A549 treated with dexamethasone at 1 μM for 4 hours (cell line): ENCODE measurements around the gene SLC25A24. TPM values are rescaled to one million over a fixed set of nuclear protein-coding genes. Genes with fewer than 3 reads are reported as not detected.

Source experiments
- total RNA-seq: library from RNA; stranded (reverse); fragments of 200-300 nt; extraction: Qiagen RNA extraction; gene quantifications from 5 replicates; pipeline ENCODE4 v1.2.3, GENCODE V29; 2022

SLC25A24 gene
- total RNA-seq: 25.6 to 35.8 TPM (median 30.5 TPM) in 5 replicates

GRCh38 chr1:108199781-108200686 is at the start of gene SLC25A24:
Gene SLC25A24 (minus strand): TSS chr1:108200343. CDS start chr1:108200138, 205 bp downstream.

DNA sequence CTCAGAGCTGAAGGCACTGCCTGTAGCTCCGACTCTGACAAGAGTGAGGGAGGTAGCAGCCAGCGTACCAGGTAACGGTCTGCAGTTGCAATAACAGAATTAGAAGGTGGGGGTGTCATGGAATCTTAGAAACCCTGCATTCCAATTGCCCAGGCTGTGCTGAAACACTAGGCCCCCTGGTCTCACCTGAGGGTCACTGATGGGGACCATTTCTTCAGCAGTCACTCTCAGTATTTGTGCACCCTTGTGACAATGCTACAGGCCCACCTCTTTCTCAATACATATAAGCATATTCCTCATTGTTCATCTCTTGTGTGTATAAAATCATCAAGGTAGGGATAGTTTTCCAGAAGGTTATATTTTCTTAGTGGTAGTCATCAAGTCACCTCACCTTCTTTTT is 43.8 kb upstream of the SLC25A24 start, which contains the start of gene NBPF4:
Gene NBPF4 (minus strand): TSS at position 101 of the 400 bp plus-strand sequence. CDS start 315 bp downstream, outside the sequence.

Other genes with a start within 250 kb of the SLC25A24 start
- gene VAV3, start 235.2 kb downstream of the SLC25A24 start, total RNA-seq: 0.36 to 1.4 TPM (median 0.70 TPM) in 5 replicates
- 0.06 to 0.14 TPM (median 0.07 TPM) in 4 of 5 replicates, not detected in the other for gene NBPF4, start 43.7 kb upstream of the SLC25A24 start, total RNA-seq
- not detected in 5 replicates for gene NBPF6, start 250.0 kb upstream of the SLC25A24 start, total RNA-seq